GM20000 (cell line): ENCODE data around the gene MRPL4.

Experiments
- DNase-seq: peaks from one replicate; pipeline ENCODE4 v3.0.0; 2012; ENCODE audit warnings: low spot score
- CTCF ChIP-seq: IDR thresholded peaks from 2 replicates; pipeline ENCODE4 v1.5.1; 2012; ENCODE audit warnings: mild to moderate bottlenecking, control low read depth; ENCODE audit errors: extremely low read depth, missing control alignments

Gene MRPL4

GRCh38 chr19:10256970-10257615 lies 5.1 kb downstream of the MRPL4 start:
- no peak for DNase-seq
- no peak for TF ChIP-seq CTCF

GRCh38 chr19:10258080-10258710 lies 6.2 kb downstream of the MRPL4 start:
- no peak for DNase-seq
- TF ChIP-seq CTCF = no peak

DNA sequence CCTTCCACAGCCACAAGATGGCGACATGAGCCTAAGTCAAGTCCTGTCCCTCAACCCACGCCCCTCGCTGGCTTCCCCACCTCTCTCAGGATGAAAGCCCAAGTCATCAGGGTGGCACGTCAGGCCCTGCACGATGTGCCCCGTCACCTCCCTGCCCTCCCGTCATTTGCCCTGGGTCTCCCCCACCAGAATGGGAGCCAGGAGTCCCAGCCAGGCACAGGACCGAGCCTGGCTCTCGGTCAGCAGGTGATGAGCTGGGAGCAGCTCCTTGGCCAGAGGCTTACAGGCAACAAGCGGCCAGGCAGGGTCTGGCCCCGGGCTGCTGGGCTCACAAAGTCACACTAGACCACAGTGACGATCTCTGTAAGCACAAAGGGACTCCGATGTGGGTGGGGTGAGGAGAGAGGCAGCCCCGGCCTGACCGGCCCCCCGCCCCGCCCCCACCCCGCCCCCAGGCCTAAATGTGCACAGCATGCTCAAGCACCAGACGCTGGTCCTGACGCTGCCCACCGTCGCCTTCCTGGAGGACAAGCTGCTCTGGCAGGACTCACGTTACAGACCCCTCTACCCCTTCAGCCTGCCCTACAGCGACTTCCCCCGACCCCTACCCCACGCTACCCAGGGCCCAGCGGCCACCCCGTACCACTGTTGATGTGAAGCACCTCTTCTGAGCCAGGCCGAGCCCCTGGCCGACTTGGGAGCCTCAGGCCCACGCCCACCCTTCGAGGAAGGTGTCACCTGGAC lies 7.3 kb downstream of the MRPL4 start:
- peak; percentile 85 for DNase-seq
- peak; percentile 65 for TF ChIP-seq CTCF

DNA sequence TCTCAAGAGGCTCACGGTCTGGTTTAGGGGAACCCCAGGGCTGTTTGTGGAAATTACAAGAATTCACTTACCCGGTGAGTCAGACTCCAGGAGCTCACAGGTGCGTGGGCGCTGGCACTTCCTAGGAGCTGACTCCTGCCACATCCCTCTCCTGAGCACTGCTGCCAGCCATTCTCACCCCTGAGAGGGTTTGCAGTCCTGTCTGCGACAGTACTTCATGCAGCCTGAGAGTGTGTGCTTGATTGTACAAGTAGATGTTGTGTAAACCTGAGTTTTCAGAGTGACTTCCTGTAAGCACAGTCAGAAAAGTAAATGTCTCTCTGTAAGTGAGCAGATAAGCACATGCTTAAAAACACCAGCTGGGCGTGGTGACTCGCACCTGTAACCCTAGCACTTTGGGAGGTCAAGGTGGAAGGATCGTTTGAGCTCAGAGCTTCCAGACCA lies 8.1 kb downstream of the MRPL4 start:
- TF ChIP-seq CTCF = no peak
- DNase-seq = no peak

- TF ChIP-seq CTCF = no peak
- no peak for DNase-seq
Observed at GRCh38 chr19:10262771-10263170, 10.8 kb downstream of the MRPL4 start.

GRCh38 chr19:10266706-10267105 lies 14.7 kb downstream of the MRPL4 start:
- no peak for TF ChIP-seq CTCF
- no peak for DNase-seq

DNA sequence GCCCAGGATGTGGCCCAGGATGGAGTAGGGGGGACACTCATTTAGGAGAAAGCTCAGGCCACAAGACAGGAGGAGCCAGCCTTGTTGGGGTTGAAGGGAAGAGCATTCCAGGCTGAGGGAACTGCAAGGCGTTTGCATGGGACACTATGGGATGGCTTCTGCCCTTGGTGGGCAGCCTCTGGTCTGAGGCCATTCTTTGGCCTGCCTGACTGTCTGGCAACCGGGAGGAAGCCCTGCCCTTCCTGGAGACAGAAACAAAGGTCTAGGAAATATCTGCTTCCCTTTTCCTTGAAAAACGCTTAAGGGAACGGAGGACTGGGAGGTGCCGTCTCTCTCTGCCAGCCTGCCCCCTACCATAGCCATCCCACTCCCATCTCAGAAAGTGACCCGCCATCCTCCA lies 16.1 kb downstream of the MRPL4 start:
- no peak for TF ChIP-seq CTCF
- DNase-seq = no peak
